Stimulated activated naive B cell treated with anti-CD40 and anti-IgM and Interleukin-4, amounts not matched to agents 10 μg/mL and 1 μg/mL and 100 μg/mL, for 72 hours (primary cell): ENCODE measurements around the gene CAMSAP1.

Experiments
- ATAC-seq, 2 donors: fragments of 150-1000 bp; cut with Tn5 transposase; replicated peaks; 2 replicates each; pipeline ENCODE4 v1.10.0; 2021; ENCODE audit warnings: moderate library complexity in 1 of 2
- DNase-seq: peaks from one replicate; pipeline ENCODE4 v3.0.0; 2021
- H3K27ac Mint-ChIP-seq: one replicate; pipeline ENCODE4 v1.8.0; 2022; ENCODE audit warnings: mild to moderate bottlenecking, mixed read lengths
- H3K27me3 Mint-ChIP-seq, 2 donors: one replicate each; pipeline ENCODE4 v1.8.0; 2022; ENCODE audit warnings: mixed read lengths in 2 of 2
- H3K36me3 Mint-ChIP-seq, 2 donors: one replicate each; pipeline ENCODE4 v1.8.0; 2022; ENCODE audit warnings: mixed read lengths in 2 of 2, mild to moderate bottlenecking in 1 of 2
- H3K4me1 Mint-ChIP-seq, 2 donors: one replicate each; pipeline ENCODE4 v1.8.0; 2022; ENCODE audit warnings: mixed read lengths in 2 of 2, mild to moderate bottlenecking in 1 of 2
- H3K4me3 Mint-ChIP-seq, 2 donors: one replicate each; pipeline ENCODE4 v1.8.0; 2022; ENCODE audit warnings: mild to moderate bottlenecking in 2 of 2, mixed read lengths in 2 of 2, moderate library complexity in 1 of 2
- H3K9me3 Mint-ChIP-seq, 2 donors: one replicate each; pipeline ENCODE4 v1.8.0; 2022; ENCODE audit warnings: mixed read lengths in 2 of 2, mild to moderate bottlenecking in 1 of 2

The CAMSAP1 gene

GRCh38 chr9:135785013-135785575 is 122.3 kb downstream of the CAMSAP1 start:
- H3K36me3 Mint-ChIP-seq, result no peaks in the 10 kb centered on the region
- no peak overlapping the region for H3K4me3 Mint-ChIP-seq
- H3K27ac Mint-ChIP-seq, result no peak overlapping the region
- no peaks in the 10 kb centered on the region for H3K9me3 Mint-ChIP-seq
- no peaks in the 10 kb centered on the region for H3K4me1 Mint-ChIP-seq
- H3K27me3 Mint-ChIP-seq, result peaks cover 0 to 3% of the 10 kb centered on the region in 2 donors
- no peak for DNase-seq
- ATAC-seq, result no peak

GRCh38 chr9:135783540-135784245 is 123.7 kb downstream of the CAMSAP1 start:
- ATAC-seq, result no peak
- Mint-ChIP-seq H3K4me3 (no peak overlapping the region), H3K27me3 (peaks cover 4% of the 10 kb centered on the region in 2 donors), H3K27ac (no peak overlapping the region), H3K36me3 (no peaks in the 10 kb centered on the region), H3K4me1 (no peaks in the 10 kb centered on the region), H3K9me3 (no peaks in the 10 kb centered on the region)
- no peak for DNase-seq

GRCh38 chr9:135782946-135783345 is 124.4 kb downstream of the CAMSAP1 start:
- DNase-seq (no peak), ATAC-seq (no peak)
- Mint-ChIP-seq H3K27ac (no peak overlapping the region), H3K27me3 (peaks cover 4% of the 10 kb centered on the region in 2 donors), H3K4me1 (no peaks in the 10 kb centered on the region), H3K36me3 (no peaks in the 10 kb centered on the region), H3K9me3 (peaks cover 0 to under 1% of the 10 kb centered on the region in 2 donors), H3K4me3 (no peak overlapping the region)

- no peak overlapping the region for H3K27ac Mint-ChIP-seq
- no peak overlapping the region for H3K4me3 Mint-ChIP-seq
- H3K36me3 Mint-ChIP-seq, result no peaks in the 10 kb centered on the region
- DNase-seq (no peak), ATAC-seq (no peak)
- peaks cover 0 to 1% of the 10 kb centered on the region in 2 donors for H3K9me3 Mint-ChIP-seq
- H3K27me3 Mint-ChIP-seq, result peaks cover 4% of the 10 kb centered on the region in 2 donors
- no peaks in the 10 kb centered on the region for H3K4me1 Mint-ChIP-seq
Observed at GRCh38 chr9:135780626-135781025, 126.7 kb downstream of the CAMSAP1 start.

- Mint-ChIP-seq H3K9me3 (peaks cover 0 to 1% of the 10 kb centered on the region in 2 donors), H3K4me3 (no peak overlapping the region), H3K27me3 (peaks cover 4% of the 10 kb centered on the region in 2 donors)
Observed at GRCh38 chr9:135780086-135780485, 127.3 kb downstream of the CAMSAP1 start.

GRCh38 chr9:135779571-135779970 is 127.8 kb downstream of the CAMSAP1 start:
- peaks cover 4% of the 10 kb centered on the region in 2 donors for H3K27me3 Mint-ChIP-seq
- no peak for ATAC-seq
- no peak for DNase-seq
- no peaks in the 10 kb centered on the region for H3K4me1 Mint-ChIP-seq
- no peak overlapping the region for H3K4me3 Mint-ChIP-seq
- H3K36me3 Mint-ChIP-seq, result no peaks in the 10 kb centered on the region
- H3K9me3 Mint-ChIP-seq, result peaks cover 0 to 1% of the 10 kb centered on the region in 2 donors
- H3K27ac Mint-ChIP-seq, result no peak overlapping the region

More at GRCh38 chr9:135780086-135780485, 127.3 kb downstream of the CAMSAP1 start:
- no peak overlapping the region for H3K27ac Mint-ChIP-seq
- no peak for DNase-seq
- H3K4me1 Mint-ChIP-seq, result no peaks in the 10 kb centered on the region
- no peak for ATAC-seq
- H3K36me3 Mint-ChIP-seq, result no peaks in the 10 kb centered on the region

GRCh38 chr9:135778421-135778820 is 128.9 kb downstream of the CAMSAP1 start:
- DNase-seq (no peak), ATAC-seq (no peak)
- H3K4me1 Mint-ChIP-seq, result no peaks in the 10 kb centered on the region
- peaks cover 4% of the 10 kb centered on the region in 2 donors for H3K27me3 Mint-ChIP-seq
- H3K4me3 Mint-ChIP-seq, result no peak overlapping the region
- peaks cover 0 to 1% of the 10 kb centered on the region in 2 donors for H3K9me3 Mint-ChIP-seq
- no peak overlapping the region for H3K27ac Mint-ChIP-seq
- H3K36me3 Mint-ChIP-seq, result no peaks in the 10 kb centered on the region

GRCh38 chr9:135777623-135778177 is 129.6 kb downstream of the CAMSAP1 start:
- DNase-seq, result no peak
- no peaks in the 10 kb centered on the region for H3K4me1 Mint-ChIP-seq
- H3K27ac Mint-ChIP-seq, result no peak overlapping the region
- H3K4me3 Mint-ChIP-seq, result no peak overlapping the region
- H3K27me3 Mint-ChIP-seq, result peaks cover 4% of the 10 kb centered on the region in 2 donors
- no peak for ATAC-seq
- no peaks in the 10 kb centered on the region for H3K36me3 Mint-ChIP-seq
- H3K9me3 Mint-ChIP-seq, result peaks cover 0 to 1% of the 10 kb centered on the region in 2 donors

GRCh38 chr9:135776893-135777622 is 130.3 kb downstream of the CAMSAP1 start:
- Mint-ChIP-seq H3K27ac (no peak overlapping the region), H3K27me3 (peaks cover 4% of the 10 kb centered on the region in 2 donors), H3K9me3 (peaks cover 0 to 1% of the 10 kb centered on the region in 2 donors), H3K4me1 (no peaks in the 10 kb centered on the region), H3K4me3 (no peak overlapping the region), H3K36me3 (no peaks in the 10 kb centered on the region)
- no peak for DNase-seq
- no peak for ATAC-seq

- Mint-ChIP-seq H3K4me1 (no peaks in the 10 kb centered on the region), H3K36me3 (no peaks in the 10 kb centered on the region), H3K27ac (no peak overlapping the region), H3K27me3 (peaks cover 4 to 6% of the 10 kb centered on the region in 2 donors), H3K9me3 (peaks cover 0 to 1% of the 10 kb centered on the region in 2 donors), H3K4me3 (no peak overlapping the region)
- ATAC-seq (no peak), DNase-seq (no peak)
Observed at GRCh38 chr9:135775911-135776310, 131.4 kb downstream of the CAMSAP1 start.

- no peaks in the 10 kb centered on the region for H3K36me3 Mint-ChIP-seq
- no peak for ATAC-seq
Observed at GRCh38 chr9:135774794-135775525, 132.4 kb downstream of the CAMSAP1 start.

GRCh38 chr9:135774239-135774747 is 133.1 kb downstream of the CAMSAP1 start:
- peaks cover 0 to 1% of the 10 kb centered on the region in 2 donors for H3K9me3 Mint-ChIP-seq
- no peak overlapping the region for H3K27ac Mint-ChIP-seq
- no peaks in the 10 kb centered on the region for H3K4me1 Mint-ChIP-seq
- H3K36me3 Mint-ChIP-seq, result no peaks in the 10 kb centered on the region
- H3K4me3 Mint-ChIP-seq, result no peak overlapping the region
- no peak for DNase-seq
- H3K27me3 Mint-ChIP-seq, result peaks cover 3 to 6% of the 10 kb centered on the region in 2 donors
- ATAC-seq, result no peak

More at GRCh38 chr9:135774794-135775525, 132.4 kb downstream of the CAMSAP1 start:
- Mint-ChIP-seq H3K4me3 (no peak overlapping the region), H3K27me3 (peaks cover 4 to 6% of the 10 kb centered on the region in 2 donors), H3K27ac (no peak overlapping the region), H3K4me1 (no peaks in the 10 kb centered on the region), H3K9me3 (peaks cover 0 to 1% of the 10 kb centered on the region in 2 donors)
- DNase-seq, result no peak

- H3K27me3 Mint-ChIP-seq, result peaks cover 6 to 10% of the 10 kb centered on the region in 2 donors
- no peak overlapping the region for H3K4me3 Mint-ChIP-seq
- no peak overlapping the region for H3K27ac Mint-ChIP-seq
- ATAC-seq (no peak), DNase-seq (no peak)
- no peaks in the 10 kb centered on the region for H3K36me3 Mint-ChIP-seq
- peaks cover 0 to 5% of the 10 kb centered on the region in 2 donors for H3K9me3 Mint-ChIP-seq
- H3K4me1 Mint-ChIP-seq, result no peaks in the 10 kb centered on the region
Observed at GRCh38 chr9:135773530-135774238, 133.7 kb downstream of the CAMSAP1 start.
